IPS-20b (cell line): ENCODE results near the gene INTS4.
"Not testable (repeated sequence)": the region's sequence is repeated elsewhere in the genome, so short reads cannot be mapped to it uniquely, and the experiment has no call there.

ENCODE experiments used
- H3K27ac ChIP-seq: one replicate; pipeline ENCODE4 v1.5.1; 2013; ENCODE audit warnings: low read length
- H3K27me3 ChIP-seq: 2 replicates; pipeline ENCODE4 v1.6.1; 2013; ENCODE audit warnings: mild to moderate bottlenecking, low read length, inconsistent platforms; ENCODE audit not compliant: insufficient read depth
- H3K36me3 ChIP-seq: 2 replicates; pipeline ENCODE4 v1.6.1; 2013; ENCODE audit warnings: low read depth, mild to moderate bottlenecking, inconsistent platforms, low read length, moderate library complexity; ENCODE audit not compliant: insufficient read depth
- H3K4me1 ChIP-seq: 2 replicates; pipeline ENCODE4 v1.6.1; 2013; ENCODE audit warnings: mild to moderate bottlenecking, control low read depth, inconsistent platforms, low read length, moderate library complexity; ENCODE audit not compliant: insufficient read depth
- H3K4me3 ChIP-seq: 2 replicates; pipeline ENCODE4 v1.5.1; 2013; ENCODE audit warnings: mild to moderate bottlenecking, low read length, inconsistent platforms
- H3K9ac ChIP-seq: 2 replicates; pipeline ENCODE4 v1.6.1; 2013; ENCODE audit warnings: low read depth, mild to moderate bottlenecking, inconsistent platforms, low read length, moderate library complexity
- H3K9me3 ChIP-seq: 2 replicates; pipeline ENCODE4 v1.6.1; 2013; ENCODE audit warnings: mild to moderate bottlenecking, low read depth, low read length, inconsistent platforms; ENCODE audit not compliant: insufficient read depth

INTS4 gene

DNA sequence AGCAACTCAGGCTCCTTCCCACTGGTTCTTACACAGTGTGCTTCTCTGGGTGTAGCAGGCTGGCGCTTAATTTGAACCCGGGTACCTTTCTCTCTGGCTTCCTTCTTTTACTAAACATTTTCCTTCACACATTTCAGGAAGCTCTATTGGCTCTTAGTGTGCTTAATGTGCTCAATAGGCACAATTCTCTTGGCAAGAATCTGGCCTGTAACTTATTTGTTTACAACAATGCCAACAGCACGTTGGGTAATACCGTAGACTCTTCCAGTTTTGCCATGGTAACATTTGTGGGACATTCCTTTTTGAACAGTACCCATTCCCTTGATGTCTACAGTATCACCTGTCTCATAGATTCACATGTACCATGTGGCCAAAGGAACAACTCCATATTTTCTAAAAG lies 125.7 kb downstream of the INTS4 start:
- Histone ChIP-seq H3K9ac (no peak overlapping the region), H3K27ac (no peak overlapping the region), H3K4me3 (no peak overlapping the region), H3K4me1 (no peaks in the 10 kb centered on the region), H3K9me3 (no peaks in the 10 kb centered on the region; the same call in 1 of the 2 replicates), H3K36me3 (peaks cover 12% of the 10 kb centered on the region), H3K27me3 (no peaks in the 10 kb centered on the region)

DNA sequence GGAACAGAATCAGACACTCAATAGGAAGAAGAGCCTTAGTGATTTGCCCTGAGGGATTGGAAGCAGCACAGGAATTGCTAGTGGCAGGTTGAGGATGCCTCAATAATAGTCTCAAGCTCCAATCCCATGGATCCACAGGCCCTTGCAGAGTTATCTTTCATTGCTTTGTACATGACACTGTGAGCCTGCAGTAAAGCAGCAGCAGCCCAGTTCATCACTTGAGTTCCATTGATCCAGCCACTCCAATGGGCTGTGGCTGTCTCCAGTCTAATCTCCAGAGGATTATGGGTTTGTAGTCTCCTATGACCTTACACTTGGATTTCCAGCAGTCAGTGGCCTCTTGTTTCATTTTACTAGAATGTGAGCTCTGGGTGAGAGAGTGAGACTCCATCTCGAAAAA lies 128.1 kb downstream of the INTS4 start:
- Histone ChIP-seq H3K27ac (no peak overlapping the region), H3K4me3 (no peak overlapping the region), H3K9me3 (no peaks in the 10 kb centered on the region; the same call in 1 of the 2 replicates), H3K36me3 (peaks cover 6% of the 10 kb centered on the region; the same call in 1 of the 2 replicates), H3K4me1 (no peaks in the 10 kb centered on the region), H3K27me3 (no peaks in the 10 kb centered on the region), H3K9ac (no peak overlapping the region)

DNA sequence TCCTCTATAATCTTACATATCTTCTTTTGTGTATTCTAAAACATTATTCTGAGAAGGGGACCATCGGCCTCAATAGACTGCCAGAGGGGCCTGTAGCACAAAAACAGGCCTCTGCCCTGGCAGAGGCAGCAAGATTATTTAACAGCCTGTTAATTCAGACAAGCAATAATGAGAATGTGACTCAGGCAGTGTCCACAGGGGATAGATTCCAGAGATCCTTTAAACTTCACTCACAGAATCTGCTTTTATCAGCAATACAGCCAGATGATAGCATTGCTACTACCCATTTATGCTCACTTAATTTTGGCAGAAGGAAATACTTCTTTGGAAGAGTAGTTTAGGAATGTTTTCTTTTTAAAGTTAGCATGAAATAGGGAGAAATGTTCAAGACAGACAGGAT lies 128.7 kb downstream of the INTS4 start:
- Histone ChIP-seq H3K4me3 (no peak overlapping the region), H3K4me1 (no peaks in the 10 kb centered on the region), H3K27ac (no peak overlapping the region), H3K36me3 (peaks cover 6% of the 10 kb centered on the region; the same call in 1 of the 2 replicates), H3K27me3 (no peaks in the 10 kb centered on the region), H3K9me3 (no peaks in the 10 kb centered on the region; the same call in 1 of the 2 replicates), H3K9ac (no peak overlapping the region)

DNA sequence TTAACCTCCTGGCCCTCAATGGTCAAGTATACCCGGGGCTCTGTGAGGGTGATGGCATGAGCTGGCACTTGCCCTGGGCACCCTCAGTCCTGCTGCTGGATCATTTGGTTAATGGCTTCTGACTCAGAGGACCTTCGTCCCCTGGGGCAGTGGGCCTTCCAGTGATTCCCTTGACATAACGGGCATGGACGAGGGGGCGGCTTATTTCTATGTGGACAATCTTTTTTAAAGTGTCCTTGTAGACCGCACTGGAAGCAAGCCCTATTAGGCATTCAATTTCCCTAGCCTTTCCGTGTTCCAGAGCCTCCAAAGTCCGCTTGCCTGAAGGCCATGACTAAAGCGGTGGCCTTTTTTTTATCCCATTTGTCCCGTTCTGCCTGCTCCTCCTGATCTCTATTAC lies 133.0 kb downstream of the INTS4 start:
- H3K4me1 ChIP-seq, H3K9ac ChIP-seq, H3K4me3 ChIP-seq, H3K36me3 ChIP-seq, H3K27me3 ChIP-seq, H3K27ac ChIP-seq, H3K9me3 ChIP-seq: not testable (repeated sequence)

DNA sequence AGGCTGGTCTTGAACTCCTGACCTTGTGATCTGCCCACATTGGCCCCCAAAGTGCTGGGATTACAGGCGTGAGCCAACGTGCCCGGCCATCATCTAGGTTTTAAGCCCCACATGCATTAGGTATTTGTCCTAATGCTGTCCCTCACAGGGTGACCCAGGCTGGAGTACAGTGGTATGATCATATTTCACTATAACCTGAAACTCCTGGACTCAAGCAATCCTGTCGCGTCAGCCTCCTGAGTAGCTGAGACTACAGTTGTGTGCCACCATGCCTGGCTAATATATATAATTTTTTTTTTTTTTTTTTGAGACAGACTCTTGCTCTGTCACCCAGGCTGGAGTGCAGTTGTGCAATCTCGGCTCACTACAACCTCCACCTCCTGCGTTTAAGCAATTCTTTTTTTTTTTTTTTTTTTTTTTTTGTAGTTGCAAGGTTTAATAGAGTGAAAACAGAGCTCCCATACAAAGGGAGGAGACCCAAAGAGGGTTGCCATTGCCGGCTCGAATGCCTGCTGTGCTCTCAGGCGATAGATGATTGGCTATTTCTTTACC lies 136.5 kb downstream of the INTS4 start:
- not testable (repeated sequence) for H3K27me3 ChIP-seq, H3K27ac ChIP-seq, H3K4me1 ChIP-seq, H3K4me3 ChIP-seq, H3K9ac ChIP-seq
- peaks cover 39% of the 10 kb centered on the region for H3K9me3 ChIP-seq
- peaks cover 11% of the 10 kb centered on the region for H3K36me3 ChIP-seq

DNA sequence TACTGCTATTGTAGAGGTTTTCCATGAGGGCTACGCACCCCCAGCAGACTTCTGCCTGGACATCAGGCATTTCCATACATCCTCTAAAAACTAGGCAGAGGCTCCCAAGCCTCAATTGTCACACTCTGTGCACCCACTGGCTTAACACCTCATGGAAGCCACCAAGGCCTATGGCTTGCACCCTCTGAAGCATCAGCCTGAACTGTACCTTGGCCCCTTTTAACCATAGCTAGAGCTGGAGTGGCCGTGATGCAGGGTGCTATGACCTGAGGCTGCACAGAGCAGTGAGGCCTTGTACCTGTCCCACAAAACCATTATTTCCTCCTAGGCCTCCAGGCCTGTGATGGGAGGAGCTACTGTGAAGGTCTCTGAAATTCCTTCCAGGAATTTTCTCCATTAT lies 139.6 kb downstream of the INTS4 start:
- Histone ChIP-seq H3K9ac (no peak overlapping the region), H3K27me3 (no peaks in the 10 kb centered on the region), H3K4me3 (no peak overlapping the region), H3K27ac (no peak overlapping the region), H3K9me3 (peaks cover 39% of the 10 kb centered on the region), H3K36me3 (peaks cover 11% of the 10 kb centered on the region), H3K4me1 (no peaks in the 10 kb centered on the region)

DNA sequence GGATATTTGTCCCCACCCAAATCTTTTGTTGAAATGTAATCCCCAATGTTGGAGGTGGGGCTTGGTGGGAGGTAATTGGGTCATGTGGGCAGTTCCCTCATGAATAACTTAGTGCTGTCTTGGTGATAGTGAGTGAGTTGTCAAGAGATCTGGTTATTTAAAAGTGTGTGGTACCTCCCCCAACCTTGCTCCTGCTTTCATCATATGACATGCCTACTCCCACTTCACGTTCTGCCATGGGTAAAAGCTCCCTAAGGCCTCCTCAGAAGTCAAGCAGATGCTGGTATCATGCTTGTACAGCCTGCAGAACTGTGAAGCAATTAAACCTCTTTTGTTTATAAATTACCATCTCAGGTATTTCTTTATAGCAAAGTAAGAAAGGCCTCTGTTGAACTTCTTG lies 143.0 kb downstream of the INTS4 start:
- Histone ChIP-seq H3K9me3 (peaks cover 33% of the 10 kb centered on the region), H3K9ac (no peak overlapping the region), H3K27me3 (no peaks in the 10 kb centered on the region), H3K36me3 (peaks cover 11% of the 10 kb centered on the region), H3K27ac (no peak overlapping the region), H3K4me1 (no peaks in the 10 kb centered on the region), H3K4me3 (no peak overlapping the region)

DNA sequence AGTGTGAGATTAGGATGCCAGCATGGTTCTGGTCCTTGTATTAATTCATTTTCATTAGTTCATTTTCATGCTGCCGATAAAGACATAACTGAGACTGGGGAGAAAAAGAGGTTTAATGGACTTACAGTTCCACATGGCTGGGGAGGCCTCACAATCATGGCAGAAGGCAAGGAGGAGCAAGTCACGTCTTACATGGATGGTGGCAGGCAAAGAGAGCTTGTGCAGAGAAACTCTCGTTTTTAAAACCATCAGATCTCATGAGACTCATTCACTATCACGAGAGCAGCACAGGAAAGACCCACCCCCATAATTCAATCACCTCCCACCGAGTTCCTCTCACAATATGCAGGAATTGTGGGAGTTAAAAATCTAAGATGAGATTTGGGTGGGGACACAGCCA lies 150.8 kb downstream of the INTS4 start:
- H3K9ac ChIP-seq, H3K27ac ChIP-seq, H3K9me3 ChIP-seq, H3K4me1 ChIP-seq, H3K4me3 ChIP-seq, H3K27me3 ChIP-seq, H3K36me3 ChIP-seq: not testable (repeated sequence)

DNA sequence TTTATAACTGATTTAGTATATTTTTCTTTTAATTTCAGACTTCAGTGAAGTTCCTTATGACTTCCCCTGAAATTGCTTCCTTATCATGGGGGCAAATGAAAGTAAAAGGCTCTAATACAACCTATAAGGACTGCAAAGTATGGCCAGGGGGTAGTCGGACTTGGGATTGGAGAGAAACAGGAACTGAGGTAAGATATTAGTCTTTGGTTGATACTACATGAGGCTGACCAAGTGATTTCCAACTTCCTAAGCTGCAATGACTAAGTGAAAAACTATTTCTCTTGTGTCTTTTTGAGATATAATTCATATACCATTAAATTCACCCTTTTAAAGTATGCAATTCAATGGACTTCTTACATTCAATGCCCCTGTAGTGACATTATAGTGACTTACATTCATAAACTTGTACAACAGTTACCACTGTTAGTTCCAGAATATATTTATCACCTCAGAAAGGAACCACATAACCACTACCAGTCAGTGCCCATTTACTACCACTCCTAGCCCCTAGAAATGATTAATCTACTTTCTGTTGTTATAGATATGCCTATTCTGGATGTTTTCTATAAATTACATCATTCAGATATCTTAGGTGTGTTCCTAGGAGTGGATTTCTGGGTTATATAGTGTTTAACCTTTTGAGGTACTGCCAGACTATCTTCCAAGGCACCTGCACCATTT lies 151.9 kb downstream of the INTS4 start:
- Histone ChIP-seq H3K4me1 (no peaks in the 10 kb centered on the region), H3K27me3 (no peaks in the 10 kb centered on the region), H3K36me3 (0 out of 2 replicates have a peak, but pooled peaks cover 4% of the 10 kb centered on the region), H3K27ac (no peak overlapping the region), H3K4me3 (no peak overlapping the region), H3K9ac (no peak overlapping the region), H3K9me3 (no peaks in the 10 kb centered on the region)

DNA sequence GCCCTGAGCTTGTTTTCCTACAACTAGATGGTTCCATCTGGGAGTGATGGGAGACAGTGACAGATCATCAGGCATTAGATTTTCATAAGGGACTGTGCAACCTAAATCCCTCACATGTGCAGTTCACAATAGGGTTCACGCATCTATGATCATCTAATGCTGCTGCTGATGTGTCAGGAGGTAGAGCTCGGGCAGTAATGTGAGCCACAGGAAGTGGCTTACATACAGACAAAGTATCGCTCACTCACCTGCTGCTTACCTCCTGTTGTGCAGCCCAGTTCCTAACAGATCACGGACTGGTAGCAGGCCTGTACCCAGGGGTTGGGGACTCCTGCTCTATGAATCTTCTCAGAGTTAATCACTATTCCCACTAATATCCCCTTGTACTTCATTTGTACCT lies 161.2 kb downstream of the INTS4 start:
- H3K9ac ChIP-seq = no peak overlapping the region
- H3K4me3 ChIP-seq = no peak overlapping the region
- no peaks in the 10 kb centered on the region for H3K4me1 ChIP-seq
- no peaks in the 10 kb centered on the region for H3K36me3 ChIP-seq
- H3K27ac ChIP-seq = no peak overlapping the region
- H3K27me3 ChIP-seq = no peaks in the 10 kb centered on the region
- peaks cover 8% of the 10 kb centered on the region for H3K9me3 ChIP-seq

DNA sequence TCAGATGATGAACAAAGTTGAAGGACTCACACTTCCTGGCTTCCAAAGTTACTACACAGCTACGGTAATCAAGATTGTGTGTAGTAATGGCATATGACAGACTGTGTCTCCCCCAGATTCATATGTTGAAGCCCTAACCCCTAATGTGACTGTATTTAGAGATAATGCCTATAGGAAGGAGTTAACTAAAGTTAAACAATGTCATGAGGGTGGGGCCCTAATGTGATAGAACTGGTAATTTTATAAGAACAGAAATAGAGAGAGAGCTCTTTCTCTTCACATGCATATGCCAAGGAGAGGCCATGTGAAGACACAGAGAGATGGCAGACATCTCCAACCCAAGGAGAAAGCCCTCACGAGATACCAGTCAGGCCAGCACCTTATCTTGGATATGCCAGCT lies 165.5 kb downstream of the INTS4 start:
- no peaks in the 10 kb centered on the region for H3K36me3 ChIP-seq
- H3K27ac ChIP-seq = no peak overlapping the region
- H3K27me3 ChIP-seq = no peaks in the 10 kb centered on the region
- H3K4me3 ChIP-seq = no peak overlapping the region
- peaks cover 12% of the 10 kb centered on the region for H3K9me3 ChIP-seq
- H3K4me1 ChIP-seq = no peaks in the 10 kb centered on the region
- H3K9ac ChIP-seq = no peak overlapping the region
